HG03025 (cell line): Measurements from ENCODE around the gene UBASH3A.

Experiments
- ATAC-seq: cut with Tn5 transposase; IDR thresholded peaks from one replicate; pipeline ENCODE4 v1.9.1; 2021; ENCODE audit warnings: mild to moderate bottlenecking, moderate library complexity; ENCODE audit not compliant: unreplicated experiment, low FRiP score

The UBASH3A gene

DNA sequence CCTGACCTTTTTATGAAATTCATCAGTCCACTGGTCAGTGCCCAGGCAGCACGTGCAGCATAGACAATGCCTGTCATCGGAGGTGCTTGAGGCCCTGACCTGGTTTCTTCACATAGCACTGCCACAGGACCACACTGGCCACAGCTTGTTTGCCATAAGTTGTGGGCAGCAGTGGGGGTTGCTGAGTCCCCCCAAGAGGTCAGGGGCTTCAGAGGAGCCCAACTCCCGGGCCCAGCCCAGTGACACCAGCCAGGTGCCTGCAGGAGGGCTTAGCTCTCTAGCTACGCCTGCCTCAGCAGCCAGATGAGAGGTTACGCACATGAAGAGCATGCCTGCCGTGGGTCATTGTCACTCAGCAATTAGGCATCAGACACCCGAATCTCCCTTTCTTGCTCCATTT lies 41.6 kb downstream of the UBASH3A start:
- no peak for ATAC-seq

DNA sequence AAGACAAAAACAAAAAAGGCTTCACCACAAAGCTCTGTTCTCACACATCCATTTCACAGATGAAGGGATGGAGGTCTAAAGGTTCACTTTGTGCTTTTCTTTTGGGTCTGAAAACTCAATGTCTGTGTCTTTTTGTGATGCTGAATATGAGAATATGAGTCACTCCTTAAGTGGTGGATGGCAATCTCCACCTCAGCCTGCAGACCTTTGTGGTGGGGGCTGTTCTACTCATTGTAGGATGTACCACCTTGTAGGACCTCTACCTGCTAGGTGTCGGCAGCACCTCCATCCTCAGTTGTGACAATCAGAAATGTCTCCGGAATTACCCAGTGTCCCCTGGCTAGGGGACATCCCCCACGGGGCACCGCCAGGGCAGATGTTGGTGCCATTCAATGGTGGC lies 42.8 kb downstream of the UBASH3A start:
- no peak for ATAC-seq

DNA sequence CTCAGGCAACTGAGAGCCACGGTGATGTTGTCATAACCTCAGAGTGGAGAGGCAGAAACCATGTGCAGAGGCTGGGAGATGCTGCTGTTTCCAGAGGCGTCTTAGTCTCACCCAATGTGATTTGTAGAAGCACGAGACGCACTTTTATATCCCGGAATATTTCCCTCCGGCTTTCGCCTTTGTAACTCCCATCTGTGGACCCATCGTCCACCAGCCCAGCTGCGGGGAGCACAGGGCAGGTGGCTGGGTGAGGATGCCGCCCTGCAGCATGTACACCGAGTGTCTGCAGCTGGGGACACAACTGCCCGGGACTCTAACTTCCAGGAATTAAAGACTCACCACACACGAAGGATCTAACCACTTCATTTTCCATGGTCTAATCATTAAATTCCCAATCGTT lies 43.5 kb downstream of the UBASH3A start:
- ATAC-seq = no peak

DNA sequence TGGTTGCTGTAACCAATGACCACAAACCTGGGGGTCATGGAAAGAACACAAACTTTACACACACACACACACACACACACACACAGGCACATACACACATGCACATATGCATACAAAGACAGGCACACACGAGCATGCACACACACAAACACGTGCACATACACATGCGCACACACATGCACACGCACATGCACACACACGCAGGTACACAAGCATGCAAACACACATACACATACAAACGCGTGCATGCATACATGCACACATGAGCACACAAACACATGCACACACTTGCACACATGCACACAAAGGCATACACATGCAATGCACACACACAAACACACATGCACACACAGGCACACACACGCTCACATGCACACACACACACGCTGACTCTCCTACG lies 44.0 kb downstream of the UBASH3A start:
- no peak for ATAC-seq

DNA sequence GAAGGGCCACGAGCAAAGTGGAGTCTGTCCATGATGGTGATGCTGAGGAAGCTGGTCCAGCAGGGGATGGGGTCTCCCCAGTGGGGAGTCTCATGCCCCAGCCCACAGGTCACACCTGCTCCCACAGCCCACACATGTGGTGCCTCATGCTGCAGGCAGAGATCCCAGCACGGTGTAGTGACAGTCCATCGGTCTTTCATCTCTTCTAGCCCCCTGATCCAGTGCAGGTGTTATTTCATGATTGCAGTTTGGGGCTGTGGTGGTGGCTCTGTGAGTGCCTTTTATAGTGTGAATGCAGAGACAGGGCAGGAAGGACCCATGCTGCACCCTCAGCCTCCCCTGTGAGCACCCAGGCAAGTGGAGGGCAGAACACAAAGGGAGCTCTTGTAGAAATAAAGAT lies 45.0 kb downstream of the UBASH3A start:
- ATAC-seq = no peak

DNA sequence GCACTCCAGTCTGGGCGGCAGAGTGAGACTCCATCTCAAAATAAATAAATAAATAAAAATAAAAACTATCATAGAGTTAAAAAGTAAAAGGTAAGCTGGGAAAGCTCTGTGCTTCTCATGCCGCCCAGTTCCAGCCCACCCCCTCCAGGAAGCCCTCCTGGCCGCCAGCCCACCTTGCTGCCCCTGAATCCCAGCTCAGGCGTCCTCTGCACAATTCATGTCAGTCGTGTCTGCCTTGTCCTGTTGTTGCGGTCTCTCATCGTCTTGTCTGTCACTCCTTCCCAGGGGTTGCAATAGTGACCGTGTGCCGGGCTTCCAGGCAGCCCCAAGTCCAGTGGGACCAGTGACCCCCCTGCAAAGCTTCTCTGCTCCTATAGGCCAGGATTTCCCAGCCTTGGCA lies 48.2 kb downstream of the UBASH3A start:
- no peak for ATAC-seq

DNA sequence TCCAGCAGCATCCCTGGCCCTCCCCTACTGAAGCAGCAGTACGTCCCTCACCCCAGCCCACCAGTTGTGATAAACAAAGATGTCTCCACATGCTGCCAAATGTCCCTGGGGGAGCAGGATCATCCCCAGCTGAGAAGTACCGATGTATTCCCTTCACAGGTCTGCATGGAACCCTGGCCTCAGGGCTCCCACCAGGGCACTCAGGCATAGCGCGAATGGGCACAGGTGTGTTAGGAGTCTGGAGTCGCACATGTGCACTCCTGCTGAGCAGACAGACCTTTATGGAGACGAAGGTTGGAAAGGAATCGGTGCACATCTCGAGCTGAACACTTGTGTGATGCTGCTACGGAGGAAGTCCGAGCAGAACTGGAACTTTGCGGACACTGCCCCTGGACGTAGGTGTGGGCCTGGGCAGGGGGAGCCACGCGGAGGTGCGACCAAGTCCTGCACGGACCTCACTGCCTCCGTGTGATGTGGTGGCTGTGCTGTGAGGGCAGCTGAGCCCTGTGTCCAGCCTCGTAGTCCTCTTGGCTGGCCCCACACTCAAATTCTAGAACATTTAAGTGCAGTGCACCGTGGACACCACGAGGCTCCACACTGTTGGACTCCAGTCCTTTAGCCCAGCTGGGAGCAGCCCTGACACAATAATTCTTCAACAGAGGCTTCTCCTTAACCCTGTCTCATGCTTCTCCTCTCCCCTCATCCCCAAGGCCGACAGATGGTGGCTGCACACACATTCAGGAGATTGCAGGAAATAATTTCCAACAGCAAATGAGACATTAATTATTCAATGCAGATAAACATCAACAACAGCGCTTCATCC lies 48.9 kb downstream of the UBASH3A start:
- ATAC-seq = no peak

DNA sequence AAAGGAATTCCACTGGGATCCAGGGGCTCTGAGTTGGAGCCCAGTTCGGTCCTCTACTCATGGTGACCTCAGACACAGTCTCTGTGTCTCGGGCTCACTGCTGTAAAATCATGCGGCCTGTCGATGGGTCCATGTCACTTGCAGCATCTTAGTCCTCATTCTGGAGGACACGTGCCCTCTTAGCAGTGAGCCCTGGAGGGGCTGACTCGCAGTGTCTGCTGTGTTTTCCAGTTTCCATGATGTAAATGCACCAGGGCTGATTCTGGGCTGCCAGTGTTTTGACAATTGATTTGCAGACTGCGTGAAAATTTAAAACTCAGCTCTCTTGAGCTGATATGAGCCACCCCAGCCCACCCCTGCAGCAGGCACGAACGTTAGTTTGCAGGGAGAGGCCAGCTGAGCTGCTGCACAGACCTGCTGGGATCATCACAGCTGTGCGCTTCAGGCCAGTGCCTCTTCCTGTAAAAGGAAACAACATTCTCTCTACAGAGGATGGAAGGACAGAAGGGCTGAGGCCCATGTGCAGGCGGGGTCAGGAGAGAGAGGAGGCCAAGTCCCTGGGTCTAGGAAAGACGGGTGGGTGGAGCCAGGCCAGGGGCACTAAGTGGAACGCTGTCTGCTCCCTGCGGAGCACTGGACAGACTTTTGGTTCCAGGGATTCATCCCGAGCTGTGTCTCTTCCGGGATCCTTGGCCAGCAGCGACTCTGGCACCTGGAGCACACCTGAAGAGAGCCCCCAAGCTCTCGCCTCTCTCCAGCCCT lies 49.7 kb downstream of the UBASH3A start:
- ATAC-seq = no peak

DNA sequence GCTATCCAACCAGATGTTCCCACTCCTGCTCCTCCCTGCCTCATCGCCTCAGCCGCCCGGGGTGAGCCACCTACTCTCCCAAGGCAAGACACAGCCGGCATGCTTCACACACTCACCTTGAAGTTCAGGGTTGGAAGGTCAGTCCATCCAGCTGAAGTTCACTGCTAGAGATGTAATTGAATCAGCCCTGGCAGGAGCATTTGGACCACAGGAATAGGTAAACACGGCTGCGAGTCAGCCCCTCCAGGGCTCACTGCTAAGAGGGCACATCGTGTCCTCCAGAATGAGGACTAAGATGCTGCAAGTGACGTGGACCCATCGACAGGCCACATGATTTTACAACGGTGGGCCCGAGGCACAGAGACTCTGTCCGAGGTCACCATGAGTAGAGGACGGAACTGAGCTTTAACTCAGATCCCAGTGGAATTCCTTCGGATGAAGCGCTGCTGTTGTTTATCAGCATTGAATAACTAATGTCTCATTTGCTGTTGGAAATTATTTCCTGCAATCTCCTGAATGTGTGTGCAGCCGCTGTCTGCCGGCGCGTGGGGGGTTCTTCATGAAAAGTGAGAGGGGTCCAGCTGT lies 50.4 kb downstream of the UBASH3A start:
- no peak for ATAC-seq

DNA sequence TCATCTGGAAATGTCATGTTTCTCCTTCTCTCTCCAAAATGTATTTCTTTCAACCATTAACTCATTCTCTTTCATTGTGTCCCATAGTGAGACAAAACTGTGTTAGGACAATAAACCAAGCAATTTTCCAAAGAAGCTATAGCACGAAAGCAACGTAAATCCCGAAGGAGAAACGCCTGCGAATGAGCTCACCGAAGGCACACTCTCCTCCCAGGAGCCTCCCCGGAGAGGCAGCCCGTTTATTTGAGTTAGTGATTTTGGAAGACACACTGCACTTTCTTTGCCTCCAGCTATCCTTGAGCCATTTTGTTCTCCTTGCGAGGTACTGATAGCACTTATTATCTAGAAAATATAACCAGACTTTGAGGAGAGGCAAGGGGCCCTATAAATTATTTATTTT lies 51.1 kb downstream of the UBASH3A start:
- ATAC-seq = no peak

DNA sequence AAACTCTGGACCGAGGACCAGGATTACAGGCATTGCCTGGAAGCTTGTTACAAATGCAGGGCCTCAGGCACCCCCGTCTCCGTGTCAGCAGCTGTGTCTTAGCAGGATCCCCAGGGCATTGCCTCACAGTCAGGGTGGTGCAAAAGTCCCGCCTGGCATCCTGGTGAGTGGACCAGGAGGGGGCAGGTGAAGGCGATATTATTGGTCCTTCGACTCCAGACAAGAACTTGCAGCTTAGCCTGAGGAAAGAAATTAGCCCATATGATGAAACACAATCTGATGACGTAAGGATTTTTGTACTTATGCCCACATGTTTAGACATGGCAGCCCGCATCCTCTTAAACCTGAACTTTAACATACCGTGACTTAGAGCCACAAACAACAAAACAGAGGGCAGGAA lies 51.5 kb downstream of the UBASH3A start:
- no peak for ATAC-seq

DNA sequence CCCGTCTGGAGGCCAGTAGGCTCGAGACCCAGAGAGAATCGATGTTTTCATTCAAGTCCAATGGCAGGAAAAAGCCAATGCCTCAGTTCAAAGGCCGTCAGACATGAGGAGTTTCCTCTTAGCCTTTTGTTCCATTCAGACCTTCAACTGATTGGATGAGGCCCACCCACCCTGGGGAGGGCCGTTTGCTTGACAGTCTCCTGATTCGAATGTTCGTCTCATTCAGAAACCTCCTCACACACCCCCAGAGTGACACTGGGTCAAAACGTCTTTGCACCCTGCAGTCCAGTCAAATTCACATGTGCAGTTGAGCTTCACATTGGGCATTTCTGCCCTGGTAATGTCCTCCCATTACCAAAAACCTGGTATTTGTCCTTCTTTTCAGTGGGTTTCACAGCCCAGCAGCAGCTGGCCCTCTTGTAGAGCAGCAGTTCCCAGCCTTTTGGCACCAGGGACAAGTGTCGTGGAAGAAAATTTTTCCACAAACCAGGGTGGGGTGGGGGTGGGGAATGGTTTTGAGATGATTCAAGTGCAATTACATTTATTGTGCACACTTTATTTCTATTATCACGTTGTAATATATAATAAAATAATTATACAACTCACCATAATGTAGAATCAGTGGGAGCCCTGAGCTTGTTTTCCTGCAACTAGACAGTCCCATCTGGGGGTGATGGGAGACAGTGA lies 52.2 kb downstream of the UBASH3A start:
- no peak for ATAC-seq

DNA sequence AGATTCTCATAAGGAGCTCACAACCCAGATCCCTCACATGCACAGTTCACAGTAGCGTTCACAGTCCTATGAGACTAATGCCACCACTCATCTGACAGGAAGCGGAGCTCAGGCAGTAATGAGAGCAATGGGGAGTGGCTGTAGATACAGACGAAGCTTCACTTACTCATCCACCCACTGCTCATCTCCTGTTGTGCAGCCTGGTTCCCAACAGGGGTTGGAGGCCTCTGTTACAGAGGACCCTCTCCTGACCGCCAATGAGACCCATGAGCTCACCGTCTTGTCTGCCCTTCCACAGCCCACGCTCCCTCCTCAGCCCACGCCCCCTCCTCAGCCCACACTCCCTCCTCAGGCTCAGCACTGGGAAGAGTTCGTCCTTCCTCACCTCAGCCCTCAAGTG lies 52.8 kb downstream of the UBASH3A start:
- no peak for ATAC-seq

DNA sequence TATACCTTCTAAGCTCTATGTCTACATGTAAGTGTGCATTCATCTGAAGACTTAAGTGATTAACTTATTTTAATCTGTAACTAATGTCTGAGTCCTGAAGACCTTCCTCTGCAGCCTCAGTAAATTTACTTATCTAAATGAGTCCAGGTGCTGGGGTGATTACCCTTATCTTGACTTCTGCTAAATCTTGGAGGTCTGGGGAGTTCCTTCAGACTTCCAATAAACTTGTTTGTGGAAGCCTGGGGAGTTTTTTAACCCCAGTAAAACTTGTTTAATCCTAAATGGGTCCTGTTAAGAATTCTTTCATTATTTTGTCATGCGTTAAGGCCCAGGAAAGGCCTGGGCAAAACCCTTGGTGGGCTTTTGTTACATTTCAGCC lies 55.4 kb downstream of the UBASH3A start:
- ATAC-seq = no peak

DNA sequence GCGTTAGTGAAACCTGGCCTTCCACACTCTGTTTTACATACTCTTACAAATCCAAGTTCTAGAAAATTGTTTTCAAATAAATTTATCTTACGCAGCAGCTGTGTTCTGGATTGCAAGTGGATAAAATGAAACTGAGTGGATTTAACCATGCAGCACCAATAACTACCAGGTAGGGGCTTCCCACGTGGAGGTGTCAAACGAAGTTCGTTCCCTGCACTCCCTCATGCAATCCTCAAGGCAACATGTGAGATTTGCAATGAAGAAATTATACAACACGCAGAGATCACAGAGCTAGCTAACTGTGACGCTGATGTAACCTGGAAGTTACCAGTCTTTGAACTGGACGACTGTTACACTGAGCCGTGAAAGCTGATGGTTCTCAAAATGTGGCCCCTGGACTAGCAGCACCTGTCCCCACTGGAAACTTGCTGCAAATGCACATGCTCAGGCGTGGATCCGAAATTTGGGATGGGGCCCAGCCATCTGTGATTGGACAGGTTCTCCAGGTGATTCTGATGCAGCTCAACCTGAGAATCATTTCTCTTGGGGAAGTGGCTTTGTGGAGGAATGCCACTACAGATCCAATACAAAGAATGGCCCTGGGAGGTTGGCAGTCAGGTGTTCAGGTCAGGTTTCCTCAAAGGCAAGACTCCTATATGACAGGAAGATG lies 56.0 kb downstream of the UBASH3A start:
- no peak for ATAC-seq

DNA sequence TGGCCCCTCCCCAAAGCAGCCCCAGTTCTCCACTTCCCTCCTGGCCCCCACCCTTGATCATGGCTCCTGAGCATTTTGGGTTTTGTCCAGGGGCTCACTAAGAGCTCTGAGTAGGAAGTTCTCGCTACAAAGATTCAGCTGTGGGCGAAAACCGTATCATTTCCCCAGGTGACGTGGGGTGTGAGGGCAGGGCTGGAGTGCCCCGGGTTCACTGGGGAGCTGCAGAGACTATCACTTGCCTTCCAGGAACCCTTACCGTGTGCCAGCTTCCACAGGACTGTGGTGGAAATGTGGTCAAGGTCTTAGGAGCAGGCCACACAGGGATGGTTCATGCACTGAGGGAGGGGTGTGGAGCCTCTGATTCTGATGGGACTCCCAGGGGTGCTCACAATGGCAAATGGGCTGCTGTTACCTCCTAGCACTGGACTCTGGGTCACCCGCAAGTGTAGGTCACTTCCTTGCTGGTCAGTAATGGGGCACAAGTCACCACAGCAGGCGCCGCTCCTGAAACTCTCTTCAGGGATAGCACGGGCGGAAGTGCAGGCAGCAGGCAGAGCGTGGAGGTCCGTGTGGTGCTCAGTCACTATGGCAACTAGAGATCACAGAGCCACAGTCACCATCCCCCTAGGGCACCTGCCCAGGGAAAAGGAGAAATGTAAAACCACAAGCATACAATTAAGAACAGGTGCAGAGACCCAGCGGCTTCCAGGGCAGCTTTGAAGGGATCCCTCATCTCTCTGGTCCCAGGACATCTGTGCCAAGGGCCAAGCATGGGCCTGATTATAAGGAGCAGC lies 56.9 kb downstream of the UBASH3A start:
- no peak for ATAC-seq

DNA sequence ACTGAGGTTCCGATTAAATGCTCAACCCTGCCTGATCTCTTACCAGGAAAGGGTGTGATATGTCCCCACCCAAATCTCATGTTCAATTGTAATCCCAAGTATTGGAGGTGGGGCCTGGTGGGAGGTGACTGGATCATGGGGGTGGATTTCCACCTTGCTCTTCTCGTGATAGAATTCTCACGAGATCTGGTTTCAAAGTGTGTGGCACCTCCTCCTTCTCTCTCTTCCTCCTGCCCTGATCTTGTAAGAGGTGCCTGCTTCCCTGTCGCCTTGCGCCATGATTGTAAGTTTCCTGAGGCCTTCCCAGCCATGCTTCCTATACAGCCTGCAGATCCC lies 57.5 kb downstream of the UBASH3A start:
- no peak for ATAC-seq

DNA sequence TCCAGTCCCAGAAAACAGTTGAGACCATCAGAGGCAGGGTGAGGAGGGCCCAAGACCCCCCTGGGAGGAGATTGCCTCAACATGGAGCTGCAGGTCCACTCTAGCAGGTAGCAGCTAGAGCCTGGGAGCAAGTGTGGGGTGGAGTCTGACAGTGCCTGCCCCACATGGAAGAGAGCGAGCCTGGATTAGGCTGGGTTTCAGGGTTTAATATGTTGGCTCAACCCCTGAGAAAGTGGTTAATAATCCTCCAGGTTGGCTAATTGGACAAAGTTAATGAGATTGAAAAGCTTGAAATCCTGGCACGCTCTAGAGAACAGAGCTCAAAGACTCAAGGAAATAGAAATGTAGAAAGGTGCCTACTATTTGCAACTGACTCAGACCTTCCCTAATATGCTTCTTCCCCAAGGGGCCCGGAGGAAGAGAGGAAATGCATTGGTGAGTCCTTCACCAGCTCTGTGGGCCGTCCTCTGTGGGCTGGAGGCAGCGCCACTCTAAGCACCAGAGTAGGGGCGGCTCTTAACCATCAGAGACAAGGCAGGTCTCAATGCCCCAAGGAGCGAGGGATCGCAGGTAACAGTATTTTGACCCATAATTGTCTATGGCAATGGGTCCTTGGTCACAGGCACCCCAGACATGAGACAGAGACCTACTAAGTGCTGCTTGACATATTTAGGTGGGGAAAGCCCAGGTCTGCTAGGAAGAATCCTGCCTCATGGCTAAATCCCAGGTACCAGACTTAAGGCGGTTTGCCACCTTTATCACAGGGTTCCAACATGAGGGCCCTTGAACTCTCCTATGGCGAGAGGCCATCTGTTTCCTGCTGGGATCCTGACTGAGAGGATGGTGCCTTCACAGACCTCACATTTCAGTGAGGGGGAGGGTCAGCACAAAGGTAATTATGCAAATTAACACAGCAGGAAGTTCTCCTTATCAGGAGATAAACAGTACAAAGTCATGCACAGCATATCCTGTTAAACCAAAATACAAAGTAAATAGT lies 58.5 kb downstream of the UBASH3A start:
- ATAC-seq = no peak
